Measurements from ENCODE around the gene GIMAP8.
"Not testable (repeated sequence)": the region's sequence is repeated elsewhere in the genome, so short reads cannot be mapped to it uniquely, and the experiment has no call there.

GIMAP8 gene

DNA sequence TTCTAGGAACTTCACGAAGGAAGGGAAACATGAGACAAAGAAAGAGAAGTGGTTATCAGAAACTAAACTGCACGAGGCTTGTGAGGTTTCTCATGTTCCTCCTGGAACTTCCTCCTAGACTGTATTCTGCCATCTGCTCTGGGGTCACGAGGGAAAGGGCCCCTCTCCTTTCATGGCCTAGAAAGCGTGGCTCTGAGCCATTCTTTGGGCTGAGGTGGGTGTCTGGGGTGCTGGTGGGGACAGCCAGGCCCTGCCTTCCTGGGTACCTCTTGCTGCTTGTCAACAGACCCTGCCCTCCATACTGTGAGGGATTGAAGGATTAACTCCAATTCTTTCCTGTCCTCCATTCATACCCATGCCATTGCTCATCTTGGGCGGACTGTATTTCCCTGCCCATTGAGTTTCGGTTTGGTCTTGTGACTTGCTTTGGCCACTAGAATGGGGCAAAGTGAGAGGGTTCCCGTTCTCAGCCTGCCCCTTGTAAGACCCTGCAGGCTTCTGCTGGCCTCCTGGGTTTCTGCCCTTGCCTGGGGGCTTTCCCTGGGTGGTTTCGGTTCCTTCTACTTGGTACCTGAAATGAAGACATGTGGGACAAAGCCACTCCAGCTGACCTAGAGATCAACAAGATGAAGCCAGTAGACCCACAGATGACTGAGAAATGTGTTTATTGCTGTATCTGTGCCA, 14.9 kb upstream of the GIMAP8 start:
- no peak for DNase-seq (ENCODE audit: low read depth in 2 of 2)

DNA sequence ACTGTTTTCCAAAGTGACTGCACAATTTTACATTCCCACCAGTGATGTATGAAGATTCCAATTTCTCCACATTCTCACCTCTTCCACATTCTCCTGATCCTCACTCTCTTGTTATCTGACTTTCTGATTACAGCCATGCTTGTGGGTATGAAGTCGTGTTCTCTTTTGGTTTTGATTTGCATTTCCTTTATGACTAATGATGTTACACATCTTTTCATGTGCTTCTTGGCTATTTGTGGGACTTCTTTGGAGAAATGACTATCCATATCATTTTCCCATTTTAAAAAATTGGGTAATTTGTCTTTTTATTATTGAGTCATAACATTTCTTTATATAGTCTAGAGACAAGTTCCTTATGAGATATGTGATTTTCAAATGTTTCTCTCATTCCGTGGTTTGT, 10.5 kb upstream of the GIMAP8 start:
- DNase-seq (ENCODE audit: low read depth in 2 of 2), result no peak

DNA sequence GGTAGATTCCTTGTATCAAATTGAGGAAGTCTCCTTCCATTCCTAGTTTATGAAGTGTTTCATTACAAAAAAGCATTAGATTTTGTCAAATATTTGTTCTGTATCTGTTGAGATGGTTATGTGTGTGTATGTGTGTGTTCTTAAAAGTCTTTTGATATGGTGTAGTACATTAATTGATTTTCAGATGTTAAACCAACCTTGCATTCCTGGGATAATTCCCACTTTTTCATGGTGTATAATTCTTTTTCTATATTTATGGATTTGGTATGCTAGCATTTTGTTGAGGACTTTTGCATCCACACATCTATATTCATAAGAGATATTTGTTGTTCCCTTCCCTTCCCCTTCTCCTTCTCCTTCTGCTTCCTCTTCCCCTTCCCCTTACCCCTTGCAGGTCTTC, 8.9 kb upstream of the GIMAP8 start:
- DNase-seq (ENCODE audit: low read depth in 2 of 2), result no peak

DNA sequence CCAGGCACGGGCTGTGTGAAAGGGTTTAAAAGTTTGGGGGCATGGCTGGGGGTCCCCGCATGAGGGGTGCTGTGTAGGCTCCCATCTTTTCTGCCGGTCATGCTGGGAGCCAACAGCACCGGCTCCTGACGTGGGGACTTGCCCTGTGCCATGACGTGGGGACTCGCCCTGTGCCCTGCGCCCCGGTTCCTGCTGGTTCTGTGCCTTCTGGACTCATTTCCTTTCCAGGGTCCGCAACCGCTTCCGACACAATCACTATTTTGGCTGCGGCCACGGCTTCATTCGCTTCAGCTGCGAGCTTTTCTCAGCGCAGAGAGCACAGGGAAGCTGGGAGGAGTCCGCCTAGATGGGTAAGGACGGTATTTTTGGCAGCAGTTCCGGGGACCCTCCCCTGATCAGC, 7.6 kb upstream of the GIMAP8 start:
- DNase-seq (ENCODE audit: low read depth in 2 of 2), result no peak

DNA sequence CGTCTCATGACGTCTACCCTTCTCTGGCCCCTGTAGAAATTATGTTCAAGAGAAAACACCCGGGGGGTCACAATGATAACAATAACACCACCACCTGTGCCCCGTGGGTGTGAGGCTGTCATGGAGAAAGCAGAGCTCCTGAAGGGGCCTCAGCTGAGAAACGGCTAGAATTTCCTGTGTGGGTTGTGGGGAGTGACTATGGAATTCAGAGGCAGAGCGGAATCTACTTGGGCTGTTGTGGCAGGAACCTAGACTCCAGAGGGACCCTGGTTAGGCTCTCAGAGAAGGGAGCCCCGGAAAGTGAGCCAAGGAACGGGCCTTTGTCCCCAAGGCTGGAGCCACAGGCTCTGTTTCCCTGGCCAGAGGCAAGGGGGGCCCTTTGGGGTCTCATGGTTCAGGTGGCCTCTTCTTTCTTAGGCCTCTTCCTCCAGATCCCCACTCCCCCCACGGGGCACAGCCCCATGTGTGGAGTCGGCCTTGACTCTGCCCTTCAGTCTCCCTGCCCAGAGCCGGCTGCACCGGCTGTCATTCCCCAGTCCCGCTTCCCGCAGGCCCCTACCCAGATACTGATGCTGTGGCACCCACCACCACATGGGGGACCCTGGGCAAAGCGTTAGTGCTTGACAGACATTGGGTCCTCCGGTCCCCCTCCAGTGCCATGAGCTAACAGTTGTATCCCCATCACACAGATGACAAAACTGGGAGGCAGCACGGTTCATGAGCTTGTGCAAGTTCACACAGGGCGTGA, 6.5 kb upstream of the GIMAP8 start:
- no peak for DNase-seq (ENCODE audit: low read depth in 2 of 2)

DNA sequence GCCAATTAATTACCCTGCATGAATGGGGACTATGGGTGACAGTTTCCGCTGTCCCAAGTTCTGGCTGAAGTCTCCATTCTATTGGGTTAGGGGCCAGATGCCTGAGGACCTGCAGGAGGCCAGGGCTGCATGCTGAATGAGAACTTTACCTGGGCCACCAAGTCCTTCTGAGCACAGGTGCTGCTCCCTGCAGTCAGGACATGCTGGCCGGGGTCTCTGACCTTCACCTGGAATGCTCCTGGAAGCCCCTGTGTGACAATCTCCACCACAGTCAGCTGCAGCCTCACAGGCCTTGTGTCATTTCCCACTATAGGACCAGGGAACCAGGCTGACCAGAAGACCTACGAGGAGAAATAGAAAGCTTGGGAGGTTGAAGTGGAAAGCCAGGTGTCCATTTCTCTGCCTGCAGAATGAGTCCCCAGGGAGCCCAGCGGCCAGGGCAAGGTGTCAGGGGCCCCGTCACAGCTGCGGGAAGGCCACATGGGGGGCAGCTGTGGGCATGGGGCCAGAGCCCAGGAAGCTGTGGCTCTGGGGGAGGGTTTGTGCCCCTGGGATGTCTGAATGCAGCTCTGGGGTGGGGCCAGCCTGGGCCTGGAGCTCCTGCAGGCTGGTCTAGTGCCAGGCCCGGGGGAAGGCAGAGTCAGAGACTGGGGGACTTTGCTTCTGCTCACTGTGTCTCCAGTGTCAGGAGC, 5.6 kb upstream of the GIMAP8 start:
- DNase-seq (ENCODE audit: low read depth in 2 of 2), result no peak

DNA sequence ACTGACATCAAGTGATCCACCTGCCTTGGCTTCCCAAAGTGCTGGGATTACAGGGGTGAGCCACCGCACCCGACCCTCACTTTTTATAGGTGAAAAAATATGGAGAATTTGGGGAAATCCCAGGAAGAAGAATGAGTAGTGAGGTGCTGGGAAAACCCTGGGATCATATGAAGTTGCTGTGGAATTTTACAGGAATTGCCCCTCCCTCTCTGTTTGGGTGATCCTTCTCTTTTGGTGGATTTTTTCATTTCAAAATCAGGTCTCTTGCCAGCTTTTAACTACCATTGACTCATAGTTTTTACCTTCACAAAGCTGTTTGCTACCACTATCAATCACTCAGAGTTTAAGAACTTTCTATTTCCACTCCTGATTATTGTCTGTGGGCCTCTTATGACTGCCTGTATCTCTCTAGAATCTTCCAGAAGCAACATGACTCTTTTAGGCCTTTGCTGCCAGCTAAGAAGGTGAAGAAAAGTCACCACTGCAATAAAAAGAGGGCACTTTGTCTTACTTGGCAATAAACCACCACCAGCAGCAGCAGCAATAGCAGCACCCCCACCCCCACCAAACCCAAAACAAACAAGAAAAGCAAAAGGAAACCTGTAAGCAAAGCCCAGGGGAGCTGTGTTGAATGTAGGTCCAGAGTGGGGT, 4.0 kb upstream of the GIMAP8 start:
- no peak for DNase-seq (ENCODE audit: low read depth in 2 of 2)

DNA sequence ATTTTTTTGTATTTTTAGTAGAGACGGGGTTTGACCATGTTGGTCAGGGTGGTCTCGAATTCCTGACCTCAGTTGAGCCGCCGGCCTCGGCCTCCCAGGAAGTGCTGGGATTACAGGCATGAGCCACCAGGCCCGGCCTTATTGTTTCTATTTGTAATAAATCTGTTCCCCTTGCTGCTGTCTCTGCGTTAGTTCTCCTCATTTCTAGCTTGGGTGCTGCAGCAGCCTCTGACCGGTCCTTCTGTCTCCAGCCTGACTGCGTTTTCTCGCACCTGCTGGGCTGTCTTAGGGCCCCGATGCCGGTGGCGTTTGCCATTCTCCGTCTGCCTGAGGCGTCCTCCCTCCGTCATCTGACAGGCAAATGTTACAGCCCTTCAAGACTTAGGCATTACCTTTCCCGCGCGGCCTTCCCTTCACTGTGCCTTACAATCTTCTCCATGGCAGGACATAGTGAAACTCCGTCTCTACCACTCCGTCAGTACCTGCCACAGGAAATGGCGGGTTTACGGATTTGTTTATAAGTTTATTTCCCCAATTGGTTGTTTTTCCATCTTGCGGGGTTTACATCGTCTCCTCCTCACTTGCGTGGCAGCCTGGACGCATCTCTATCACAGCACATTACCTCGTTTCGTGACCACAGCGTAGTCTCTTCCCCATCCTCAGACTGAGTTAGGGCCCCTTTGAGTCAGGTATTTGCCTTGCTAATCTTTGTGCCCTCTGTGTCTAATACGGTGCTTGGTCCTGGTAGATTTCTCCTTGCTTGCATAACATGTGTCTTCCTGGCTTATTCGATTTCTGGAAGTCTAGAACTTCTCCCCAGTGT, 2.3 kb upstream of the GIMAP8 start:
- DNase-seq (ENCODE audit: low read depth in 2 of 2), result no peak

DNA sequence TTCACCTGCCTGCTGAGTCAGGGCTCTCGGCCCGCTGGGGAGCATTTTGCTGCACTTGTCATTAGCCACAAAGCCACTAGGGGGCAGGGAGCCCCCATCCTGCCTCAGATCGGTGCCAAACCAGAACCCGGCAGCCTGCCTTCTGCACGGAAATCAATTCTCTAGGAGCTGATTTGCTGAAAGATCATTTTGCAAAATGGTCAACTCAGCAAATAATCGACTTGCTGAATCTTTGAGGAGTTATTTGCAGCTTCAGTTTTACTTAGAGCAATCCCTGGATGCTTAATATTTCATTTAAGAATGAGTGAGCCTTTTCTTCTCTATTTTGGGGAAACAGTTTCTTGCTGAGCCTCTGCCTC, 1.7 kb upstream of the GIMAP8 start:
- peak; percentile 68 to 79 for DNase-seq (ENCODE audit: low read depth in 2 of 2)

DNA sequence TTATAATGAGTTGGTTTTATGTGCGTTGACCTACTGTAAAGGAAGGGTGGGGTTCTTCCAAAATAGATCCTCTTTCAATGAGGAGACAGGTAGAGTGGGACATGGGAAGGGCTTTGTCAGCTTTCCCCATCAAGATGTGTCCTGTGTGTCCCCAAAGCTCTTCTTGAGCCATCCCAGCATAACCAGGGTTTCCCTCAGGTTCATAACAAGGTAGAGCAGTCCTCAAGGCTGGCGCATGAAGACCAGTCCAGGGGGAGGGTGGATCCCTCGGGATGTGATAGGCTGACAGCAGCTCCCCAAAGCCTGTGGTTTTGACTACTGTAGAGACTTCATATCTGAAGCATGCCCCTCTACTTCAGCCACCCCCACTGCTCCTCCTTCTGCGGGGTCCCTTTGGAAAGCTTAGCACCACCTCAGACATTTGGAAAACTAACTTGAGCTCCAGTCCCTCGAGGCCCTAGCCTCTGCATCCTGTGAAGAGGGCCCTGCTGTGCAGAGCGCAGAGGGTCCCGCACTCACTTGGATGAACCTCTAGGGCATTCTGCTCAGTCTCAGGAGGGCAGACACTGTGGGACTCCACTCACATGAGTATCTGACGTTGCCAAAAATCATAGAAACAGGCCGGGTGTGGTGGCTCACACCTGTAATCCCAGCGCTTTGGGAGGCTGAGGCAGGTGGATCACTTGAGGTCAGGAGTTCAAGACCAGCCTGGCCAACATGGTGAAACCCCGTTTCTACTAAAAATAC, 1.1 kb upstream of the GIMAP8 start:
- DNase-seq (ENCODE audit: low read depth in 2 of 2), result no peak

DNA sequence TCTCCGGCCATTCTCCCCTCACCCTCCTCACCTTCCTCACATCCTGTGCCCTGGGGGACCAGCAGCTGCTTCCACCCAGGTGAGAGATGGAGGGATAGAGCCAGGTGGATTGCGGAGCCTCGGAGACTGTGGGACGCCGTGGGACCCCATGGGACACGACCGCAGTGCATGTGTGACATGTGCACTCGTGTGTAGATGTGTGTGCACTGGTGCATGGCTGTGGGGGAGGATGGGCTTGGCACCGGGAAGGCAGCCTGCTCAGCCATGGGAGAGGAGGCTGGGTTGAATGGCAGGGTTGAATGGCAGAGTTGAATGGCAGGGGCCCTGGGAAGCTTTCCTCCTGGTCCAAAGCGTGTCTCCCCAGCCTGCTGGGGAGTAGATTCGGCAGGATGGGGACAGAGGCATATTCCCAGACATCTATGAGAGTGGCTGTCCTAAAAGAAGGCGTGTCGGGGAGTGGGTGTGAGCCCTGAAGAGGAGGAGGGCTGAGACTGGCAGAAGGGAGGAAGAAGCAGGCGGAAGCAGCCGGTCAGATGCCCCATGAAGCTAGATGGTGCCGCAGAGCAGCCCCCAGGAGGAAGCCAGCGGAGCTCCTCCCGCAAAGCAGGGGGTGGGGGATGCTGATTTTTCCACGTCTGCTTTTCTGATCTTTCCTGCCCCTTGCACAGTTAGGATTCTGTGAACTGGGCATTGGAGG, 815 bp downstream of the GIMAP8 start:
- peak in 1 of 2 donors; percentile 51 for DNase-seq (ENCODE audit: low read depth in 2 of 2)

DNA sequence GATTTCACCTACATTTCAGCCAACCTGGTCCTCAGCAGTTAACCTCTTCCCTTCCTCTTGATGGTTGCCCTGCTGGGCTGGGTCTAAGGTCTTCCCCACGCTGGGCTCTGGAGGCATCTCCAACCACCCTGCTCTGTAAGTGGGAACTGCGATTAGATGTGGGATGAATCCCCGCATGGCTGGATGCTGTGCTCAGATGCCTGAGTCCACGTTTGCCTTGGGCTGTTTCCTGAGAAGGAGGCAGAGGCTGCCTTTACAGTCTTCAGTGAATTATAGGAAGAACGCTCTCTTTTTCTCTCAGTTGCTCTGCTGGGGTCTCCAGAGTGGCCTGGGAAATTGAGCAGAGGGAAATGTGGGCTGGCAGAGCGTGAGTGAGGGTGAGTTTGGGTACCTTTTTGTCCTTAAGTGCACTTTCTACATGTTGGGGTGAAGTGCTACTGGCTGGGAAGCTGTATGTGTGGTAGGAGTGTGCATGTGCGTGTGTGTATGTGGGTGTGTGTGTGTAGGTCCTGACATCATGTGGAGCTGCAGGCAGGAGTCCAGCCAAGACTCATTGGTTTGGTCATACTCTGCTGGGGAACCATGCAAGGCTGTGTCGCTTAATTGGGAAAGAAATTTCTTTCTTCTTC, 1.5 kb downstream of the GIMAP8 start:
- no peak for DNase-seq (ENCODE audit: low read depth in 2 of 2)

DNA sequence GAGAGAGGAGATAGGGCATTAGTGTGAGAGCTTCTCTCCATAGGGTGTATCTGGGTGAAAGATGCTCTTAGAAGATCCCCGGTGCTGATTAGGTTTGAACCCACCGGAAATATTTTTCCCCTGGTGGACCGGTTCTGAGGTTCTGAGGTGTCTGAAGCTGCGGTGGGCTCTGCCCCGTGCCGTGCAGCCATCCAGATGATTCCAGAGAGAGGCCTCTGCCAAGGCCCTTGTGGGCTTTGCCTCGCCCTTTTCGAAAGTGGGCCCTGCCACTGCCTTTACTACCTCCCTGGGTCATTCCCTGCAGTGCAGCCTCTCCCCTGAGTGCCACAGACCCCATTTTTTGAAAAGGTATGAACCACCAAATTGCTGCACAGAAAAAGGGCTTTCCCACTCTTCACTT, 2.8 kb downstream of the GIMAP8 start:
- DNase-seq (ENCODE audit: low read depth in 2 of 2), result no peak

DNA sequence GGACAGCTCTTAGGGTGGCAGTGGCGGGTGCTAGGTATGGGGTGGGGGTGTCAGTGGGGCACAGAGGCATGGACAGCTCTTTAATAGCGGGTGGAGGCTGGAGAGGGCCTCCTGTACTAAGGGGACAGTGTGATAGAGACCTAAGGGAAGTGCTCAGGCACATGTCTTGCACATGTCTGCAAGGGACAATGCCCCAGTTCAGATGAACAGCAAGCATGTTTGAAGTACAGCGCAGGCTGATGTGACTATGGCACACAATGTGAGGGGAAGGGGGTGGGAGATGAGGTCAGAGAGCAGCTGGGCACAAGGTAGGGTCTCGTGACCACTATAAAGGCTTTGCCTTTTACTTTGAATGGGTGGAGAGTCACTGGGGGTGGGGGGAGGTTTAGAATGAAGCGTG, 3.5 kb downstream of the GIMAP8 start:
- no peak for DNase-seq (ENCODE audit: low read depth in 2 of 2)

DNA sequence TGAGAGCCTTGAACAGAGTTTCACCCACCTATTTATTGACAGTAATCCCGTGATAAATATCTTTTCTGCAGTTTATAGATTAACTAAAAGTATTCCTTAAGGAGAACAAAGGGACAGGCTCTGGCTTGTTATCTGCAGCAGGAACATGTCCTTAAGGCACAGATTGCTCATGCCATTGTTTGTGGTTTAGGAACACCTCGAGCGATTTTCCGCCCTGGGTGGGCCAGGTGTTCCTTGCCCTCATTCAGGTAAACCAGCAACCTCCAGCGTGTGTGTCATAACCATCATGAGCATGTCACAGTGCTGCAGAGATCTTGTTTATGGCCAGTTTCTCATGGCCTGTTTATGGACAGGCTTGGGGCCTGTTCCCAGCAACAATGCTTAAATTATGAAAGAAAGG, 6.6 kb downstream of the GIMAP8 start:
- not testable (repeated sequence) for DNase-seq (ENCODE audit: low read depth in 2 of 2)

DNA sequence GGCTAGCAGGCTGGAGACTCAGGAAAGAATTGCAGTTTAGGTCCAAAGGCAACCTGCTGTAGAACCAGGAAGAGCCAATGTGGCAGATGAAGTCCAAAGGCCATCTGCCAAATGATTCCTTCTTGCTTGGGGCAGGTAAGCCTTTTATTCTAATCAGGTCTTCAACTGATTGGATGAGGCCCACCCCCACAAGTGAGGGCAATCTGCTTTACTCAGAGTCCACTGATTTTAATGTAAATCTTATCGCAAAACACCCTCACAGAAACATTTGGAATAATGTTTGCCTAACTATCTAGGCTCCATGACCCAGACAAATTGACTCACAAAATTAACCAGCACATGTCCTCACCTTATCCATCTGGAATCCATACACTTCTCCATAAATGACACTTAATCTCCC, 7.8 kb downstream of the GIMAP8 start:
- DNase-seq (ENCODE audit: low read depth in 2 of 2), result no peak

DNA sequence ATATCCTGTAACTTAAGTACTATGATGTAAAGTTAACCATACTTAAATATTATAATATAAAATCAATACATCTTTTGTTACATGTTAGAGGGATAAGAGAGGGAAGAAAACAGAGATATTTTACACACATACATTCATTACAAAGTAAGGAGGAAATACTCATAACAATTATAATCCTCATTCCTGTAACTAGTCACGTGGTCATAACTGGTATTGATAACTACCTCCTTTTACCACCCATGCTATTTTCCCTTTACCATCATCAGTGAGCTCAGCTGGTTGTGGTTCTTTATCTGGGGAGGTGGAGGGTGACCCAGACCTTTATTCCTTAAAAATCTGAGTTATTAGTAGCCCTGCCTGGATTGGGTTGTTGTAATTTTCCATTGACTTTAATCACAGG, 8.3 kb downstream of the GIMAP8 start:
- DNase-seq (ENCODE audit: low read depth in 2 of 2), result no peak

DNA sequence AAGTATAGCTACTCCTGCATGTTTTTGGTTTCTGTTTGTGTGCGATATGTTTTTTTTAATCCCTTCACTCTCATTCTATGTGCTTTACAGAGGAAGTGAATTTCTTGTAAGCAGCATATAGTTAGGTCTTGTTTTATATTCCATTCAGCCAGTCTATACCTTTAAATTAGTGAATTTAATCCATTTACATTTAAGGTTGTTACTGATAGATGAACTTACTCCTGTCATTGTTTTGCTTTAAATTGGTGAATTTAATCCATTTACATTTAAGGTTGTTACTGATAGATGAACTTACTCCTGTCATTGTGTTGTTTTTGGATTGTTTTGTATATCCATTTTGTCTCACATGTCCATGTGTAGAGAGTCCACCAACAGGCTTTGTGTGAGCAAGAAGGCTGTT, 11.1 kb downstream of the GIMAP8 start:
- no peak for DNase-seq (ENCODE audit: low read depth in 2 of 2)

DNA sequence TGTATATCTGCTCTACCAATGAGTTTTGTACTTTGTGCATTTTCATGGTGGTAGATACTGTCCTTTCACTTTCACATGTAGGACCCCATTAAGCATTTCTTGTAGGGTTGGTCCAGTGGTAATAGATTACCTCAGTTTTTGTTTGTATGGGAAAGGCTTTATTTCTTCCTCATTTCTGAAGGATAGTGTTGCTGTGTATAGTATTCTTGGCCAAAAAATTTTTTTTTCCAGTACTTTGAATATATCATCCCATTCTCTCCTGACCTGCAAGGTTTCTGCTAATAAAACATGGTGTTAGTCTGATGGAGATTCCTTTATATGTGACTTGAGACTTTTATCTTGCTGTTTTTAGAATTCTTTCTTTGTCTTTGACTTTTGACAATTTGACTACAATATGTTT, 12.0 kb downstream of the GIMAP8 start:
- no peak for DNase-seq (ENCODE audit: low read depth in 2 of 2)

DNA sequence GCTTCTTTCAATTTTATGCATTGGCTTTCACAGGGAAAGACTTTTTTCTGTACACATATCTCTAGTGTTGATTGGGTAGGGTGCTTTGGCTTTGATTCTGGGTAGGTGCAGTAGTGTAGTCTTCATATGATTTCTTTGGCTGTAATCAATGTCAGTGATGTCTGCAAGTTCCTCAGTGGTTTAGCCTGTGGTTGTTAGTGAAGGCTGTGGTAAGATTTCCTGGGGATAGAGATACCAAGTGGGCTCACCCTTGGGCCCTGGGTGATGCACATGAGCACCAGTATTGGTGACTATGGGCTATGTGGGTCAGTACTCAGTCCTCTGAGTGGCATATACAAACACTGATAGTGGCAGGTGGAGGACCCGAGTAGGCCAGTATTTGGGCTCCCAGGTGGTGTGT, 13.0 kb downstream of the GIMAP8 start:
- DNase-seq (ENCODE audit: low read depth in 2 of 2), result no peak
